Ammon's horn (tissue), 1 donor: ENCODE measurements around the gene ZNF672.
"Not testable (repeated sequence)": the region's sequence is repeated elsewhere in the genome, so short reads cannot be mapped to it uniquely, and the experiment has no call there.

Experiments used
- DNase-seq: peaks from one replicate; pipeline ENCODE4 v3.0.0-alpha.2; 2016; ENCODE audit warnings: low spot score

Gene ZNF672

GRCh38 chr1:248855580-248855979 is 17.6 kb downstream of the ZNF672 start:
- no peak for DNase-seq

DNA sequence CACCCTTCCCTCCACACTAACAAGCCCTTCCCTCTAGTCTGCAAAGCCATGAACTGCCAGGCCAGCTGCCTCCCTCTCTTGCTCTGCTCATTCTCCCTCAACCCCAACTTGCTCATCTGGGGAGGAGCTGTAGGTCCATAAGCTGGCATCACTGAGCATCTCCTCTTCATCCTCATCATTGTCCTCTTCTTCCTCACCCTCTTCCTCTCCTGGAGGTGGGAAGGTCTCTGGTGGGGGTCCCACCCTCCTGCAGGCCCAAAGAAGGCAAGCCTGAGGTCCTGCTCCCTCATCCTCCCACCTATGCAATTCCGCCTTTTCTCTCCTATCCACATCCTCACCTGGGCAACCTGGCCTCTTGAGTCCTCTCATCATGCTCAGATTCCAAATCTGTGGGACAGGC is 18.2 kb downstream of the ZNF672 start:
- no peak for DNase-seq

- DNase-seq, result no peak
Measured at GRCh38 chr1:248857201-248857600, 19.2 kb downstream of the ZNF672 start.

DNA sequence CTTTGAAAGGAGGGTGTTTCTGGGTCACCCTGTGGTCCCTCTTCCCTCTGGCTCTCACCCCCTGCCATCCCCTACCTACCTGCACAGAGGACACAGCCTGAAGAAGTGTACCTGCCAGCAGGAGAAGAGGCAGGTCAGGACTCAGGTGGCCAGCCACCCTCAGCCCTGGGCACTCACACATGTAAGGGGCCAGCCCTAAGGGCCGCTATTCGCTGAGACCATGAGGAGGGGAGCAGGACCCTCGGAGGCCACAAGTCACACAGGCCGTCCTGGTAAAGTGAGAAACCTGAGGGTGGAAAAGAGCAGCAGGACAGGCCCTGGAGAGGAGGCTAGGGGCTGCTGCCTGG is 19.7 kb downstream of the ZNF672 start:
- no peak for DNase-seq

GRCh38 chr1:248858096-248858890 is 20.3 kb downstream of the ZNF672 start:
- DNase-seq, result peak; percentile 68

DNA sequence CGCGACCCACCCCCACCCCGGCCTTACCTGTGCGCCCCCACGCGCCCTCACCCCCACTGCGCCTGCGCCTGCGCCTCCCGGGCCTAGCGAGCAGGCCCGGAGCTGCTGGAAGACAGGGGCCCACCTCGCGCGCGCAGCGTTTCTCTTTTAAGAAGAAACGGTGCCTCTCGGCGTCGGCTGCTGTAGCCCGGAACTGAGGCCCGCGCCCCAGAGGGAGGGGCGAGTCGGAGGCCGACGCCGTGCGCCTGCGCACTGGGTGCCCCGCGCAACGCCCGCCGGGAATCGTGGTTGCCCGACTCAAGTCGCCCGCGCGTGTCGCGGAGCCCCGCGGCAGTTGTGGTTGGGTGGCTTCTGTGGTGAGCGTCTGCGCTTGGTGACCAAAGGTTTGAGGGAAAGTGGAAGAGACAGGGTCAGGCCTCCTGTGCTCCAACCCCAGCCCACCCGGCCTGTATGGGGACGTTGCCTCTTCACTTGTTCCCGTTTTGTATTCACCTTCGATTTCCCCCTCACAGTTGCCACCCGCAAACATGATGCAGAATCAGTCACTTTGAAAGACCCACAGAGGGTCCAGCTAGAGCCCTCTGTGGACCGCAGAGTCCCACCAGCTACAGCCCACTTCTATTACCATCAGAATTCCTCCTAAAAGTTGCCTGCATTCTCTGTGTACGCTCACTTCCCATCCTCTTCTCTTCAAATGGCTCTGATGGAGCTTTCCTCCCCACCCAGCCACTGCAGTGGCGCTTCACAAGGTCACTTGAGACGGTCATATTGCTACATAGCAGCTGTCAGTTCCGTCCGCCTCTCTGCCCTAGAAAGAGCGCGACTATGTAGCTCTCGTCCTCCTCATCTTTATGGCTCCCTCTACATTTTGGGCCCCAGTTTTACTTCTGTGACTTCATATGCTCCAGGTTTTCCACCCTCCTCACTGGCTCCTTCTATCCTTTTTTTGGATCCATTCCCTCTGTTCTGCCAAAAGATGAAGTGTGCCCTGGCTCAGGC is 21.2 kb downstream of the ZNF672 start, which contains the start of gene ZNF692:
TSS of gene ZNF692 (minus strand) at position 195 of the 999 bp plus-strand sequence. CDS start 776 bp downstream, outside the sequence.
- DNase-seq, result peak; percentile 98

DNA sequence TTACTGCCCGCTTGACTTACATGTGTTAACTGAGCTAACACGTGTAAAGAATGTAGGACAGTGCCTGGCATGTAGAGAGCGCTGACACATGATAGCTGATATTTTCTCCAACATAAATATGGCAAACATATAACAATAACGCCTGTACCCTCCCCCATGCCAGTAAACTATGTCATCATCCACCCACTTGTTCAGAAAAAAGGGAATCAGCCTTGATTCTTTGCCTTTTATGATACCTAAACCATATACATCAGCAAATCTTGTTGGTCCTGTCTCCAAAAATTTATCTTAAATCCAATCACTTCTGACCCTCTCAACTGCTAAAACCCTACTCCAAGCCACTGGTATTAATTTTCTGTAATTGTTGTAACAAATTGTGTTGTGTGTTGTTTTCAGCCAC is 22.0 kb downstream of the ZNF672 start:
- no peak for DNase-seq

- no peak for DNase-seq
Measured at GRCh38 chr1:248861616-248862015, 23.6 kb downstream of the ZNF672 start.

DNA sequence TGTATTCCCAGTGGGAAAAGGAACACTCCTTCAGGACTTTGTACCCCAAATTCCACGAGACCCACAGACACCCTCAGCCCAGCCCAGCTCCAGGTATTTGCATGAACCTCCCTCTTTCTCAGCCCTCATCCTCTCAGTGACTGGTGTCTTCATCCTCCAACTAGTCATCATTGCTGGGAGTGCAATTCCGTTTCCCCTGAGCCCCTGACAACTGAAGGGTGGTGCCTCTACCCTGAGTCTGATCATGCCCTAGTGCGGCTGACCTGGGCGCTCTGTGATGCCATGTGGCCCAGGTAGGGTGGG is 24.6 kb downstream of the ZNF672 start:
- DNase-seq, result no peak

DNA sequence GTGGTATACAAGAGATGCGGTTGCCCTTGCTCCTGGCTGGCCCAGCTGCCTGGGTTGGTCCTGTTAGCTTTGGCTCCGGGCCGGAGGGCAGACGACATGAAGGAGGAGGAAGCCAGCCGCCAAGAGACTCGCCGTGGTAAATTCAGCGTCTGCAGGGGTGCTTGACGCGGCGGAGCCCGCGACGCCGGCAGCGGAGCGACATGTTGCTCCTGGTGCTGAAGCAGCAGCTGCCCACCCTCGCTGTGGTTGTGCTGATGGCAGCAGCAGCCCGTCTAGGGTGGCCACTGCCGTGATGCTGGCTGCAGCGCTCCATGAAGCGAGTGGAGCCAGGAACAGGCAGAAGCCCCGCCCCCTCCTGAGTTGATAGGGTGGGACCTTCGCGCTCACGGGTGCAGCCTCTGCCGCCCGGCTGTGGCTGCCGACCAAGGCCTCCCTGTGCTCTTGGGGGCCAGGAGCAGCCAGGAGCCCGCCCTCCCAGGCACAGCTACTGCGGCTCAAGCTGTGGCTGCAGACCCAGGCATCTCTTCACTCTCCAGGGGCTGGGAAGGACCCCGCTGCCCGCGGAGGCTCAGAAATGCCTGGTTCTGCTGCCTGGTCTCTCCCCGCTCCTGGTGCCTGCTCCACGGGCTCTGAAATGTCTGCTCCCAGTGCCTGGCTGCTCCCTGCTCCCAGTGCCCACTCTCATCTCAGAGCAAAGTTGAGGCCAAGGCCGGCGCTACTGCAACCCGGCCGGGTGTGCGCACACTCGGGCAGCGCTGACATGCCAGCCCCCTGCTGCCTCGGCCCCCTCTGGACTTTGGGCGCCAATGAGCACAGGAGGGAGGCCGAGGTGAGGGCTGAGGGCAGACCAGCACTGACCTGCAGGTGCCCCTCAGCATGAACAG is 25.2 kb downstream of the ZNF672 start:
- DNase-seq, result peak; percentile 91

DNA sequence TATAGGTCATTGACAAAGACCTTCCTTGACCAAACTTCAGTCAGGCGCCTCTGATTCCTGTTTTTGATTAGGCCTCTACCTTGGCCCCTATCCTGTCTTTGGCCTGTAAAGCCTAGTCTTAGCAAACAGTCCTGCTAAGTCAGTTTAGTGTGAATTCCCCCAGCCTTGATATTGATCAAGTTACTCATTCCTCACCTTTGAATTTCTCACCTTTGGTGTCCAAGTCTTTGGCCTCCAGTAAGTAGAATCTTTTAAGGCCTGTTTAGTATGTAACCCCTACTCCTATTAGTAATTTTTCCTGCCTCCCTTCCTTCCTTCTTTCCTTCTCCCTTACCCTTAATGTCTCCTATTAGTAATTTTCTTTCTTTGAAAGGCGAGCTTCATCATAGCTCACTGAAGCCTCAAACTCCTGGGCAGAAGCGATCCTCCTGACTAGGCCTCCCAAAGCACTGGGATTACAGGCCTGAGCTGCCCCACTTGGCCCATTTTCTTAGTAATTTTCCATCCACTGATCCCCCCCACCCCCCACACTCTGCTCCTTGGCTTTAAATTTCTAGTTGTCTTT is 33.9 kb downstream of the ZNF672 start:
- DNase-seq, result no peak

DNA sequence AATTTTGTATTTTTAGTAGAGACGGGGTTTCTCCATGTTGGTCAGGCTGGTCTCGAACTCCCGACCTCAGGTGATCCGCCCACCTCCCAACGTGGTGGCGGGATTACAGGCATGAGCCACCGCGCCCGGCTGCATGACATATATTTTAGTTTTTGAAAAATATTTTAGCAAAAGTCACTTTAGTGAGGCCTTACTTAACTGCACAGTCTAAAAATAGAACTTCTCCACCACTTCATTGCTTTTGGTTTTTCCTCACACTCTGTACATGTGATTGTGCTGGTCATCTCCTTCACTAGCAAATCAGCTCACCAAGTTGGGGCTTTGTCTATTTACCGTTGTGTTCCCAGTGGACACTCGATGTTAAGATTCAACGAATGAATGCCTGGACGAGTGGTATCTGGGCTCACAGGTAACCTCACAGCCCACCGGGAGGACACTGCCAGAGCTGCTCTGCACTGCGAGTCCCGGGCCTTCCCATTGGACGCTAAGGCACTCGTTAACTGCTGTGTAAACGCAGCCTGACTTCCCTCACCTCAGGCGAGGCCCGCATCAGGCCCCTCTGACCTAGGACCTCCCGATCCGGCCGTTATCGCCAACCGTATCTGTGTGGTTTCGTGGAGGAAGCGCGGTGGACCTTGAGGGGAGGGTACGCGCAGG is 34.9 kb downstream of the ZNF672 start:
- peak; percentile 63 for DNase-seq

- peak; percentile 97 for DNase-seq
Measured at GRCh38 chr1:248873409-248873992, 35.5 kb downstream of the ZNF672 start.

- DNase-seq, result peak; percentile 81
Measured at GRCh38 chr1:248873993-248874533, 36.0 kb downstream of the ZNF672 start.

DNA sequence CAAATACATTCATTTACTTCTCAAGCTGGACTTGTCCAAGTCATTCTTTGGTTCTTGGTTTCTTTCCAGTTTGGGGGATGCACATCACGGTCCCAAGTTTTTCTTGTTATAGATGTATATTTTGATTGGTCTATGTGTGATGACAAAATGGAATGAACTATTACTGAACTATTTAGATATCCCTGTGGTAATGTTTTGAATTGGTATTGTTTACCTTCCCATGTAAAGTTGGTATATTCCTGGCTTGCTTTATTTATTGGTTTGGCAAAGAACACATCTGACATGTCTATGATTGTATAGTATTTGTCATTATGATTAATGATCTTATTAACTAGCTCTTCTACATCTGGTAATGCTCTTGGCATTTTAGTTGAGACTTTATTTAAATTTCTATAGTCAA is 43.2 kb downstream of the ZNF672 start:
- no peak for DNase-seq

DNA sequence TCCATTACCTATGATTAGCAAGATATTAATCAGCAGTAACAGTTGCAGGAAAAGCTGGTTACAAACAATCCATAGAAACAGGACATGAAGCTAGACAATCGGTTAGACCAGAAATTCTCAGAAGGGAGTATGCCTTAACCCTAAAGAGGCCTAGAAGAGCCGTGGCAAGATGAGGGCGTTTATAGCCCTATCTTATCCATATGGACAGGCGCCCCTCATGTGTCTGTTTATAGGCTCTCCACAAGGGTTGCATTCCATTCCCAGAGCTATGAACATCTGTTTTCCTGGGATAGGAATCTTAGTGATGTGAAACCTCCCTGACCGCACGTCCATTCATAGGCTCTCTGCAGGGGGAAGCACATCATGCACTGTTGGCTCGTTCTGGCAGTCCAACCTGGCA is 44.4 kb downstream of the ZNF672 start:
- DNase-seq, result not testable (repeated sequence)

DNA sequence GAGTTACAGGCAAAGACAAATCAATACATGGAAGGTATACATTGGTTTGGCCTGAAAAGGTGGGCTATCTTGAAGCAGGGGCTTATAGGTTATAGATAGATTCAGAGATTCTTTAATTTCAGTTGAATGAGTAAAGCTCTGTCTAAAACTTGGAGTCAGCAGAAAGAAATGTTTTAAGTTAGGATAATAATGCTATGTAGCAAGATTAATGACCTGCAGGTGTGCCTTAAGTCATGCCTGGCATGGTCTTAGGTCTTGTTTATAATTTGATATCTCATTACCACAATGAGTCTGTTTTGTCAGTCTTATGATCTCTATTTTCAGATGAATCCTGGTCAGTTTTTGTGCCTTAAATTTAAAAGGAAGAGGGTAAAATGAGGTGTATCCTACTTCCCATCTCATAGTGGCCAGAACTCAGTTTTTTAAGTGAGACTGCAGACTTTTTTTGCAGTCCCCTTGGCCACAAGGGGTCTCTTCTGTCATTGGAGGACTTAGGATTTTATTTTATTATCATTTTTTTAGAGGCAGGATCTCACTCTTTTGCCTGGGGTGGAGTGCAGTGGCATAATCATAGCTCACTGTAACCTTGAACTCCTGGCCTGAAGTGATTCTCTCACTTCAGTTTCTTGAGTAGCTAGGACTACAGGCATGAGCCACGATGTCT is 46.7 kb downstream of the ZNF672 start:
- DNase-seq, result no peak

GRCh38 chr1:248885646-248886045 is 47.6 kb downstream of the ZNF672 start:
- DNase-seq, result no peak

DNA sequence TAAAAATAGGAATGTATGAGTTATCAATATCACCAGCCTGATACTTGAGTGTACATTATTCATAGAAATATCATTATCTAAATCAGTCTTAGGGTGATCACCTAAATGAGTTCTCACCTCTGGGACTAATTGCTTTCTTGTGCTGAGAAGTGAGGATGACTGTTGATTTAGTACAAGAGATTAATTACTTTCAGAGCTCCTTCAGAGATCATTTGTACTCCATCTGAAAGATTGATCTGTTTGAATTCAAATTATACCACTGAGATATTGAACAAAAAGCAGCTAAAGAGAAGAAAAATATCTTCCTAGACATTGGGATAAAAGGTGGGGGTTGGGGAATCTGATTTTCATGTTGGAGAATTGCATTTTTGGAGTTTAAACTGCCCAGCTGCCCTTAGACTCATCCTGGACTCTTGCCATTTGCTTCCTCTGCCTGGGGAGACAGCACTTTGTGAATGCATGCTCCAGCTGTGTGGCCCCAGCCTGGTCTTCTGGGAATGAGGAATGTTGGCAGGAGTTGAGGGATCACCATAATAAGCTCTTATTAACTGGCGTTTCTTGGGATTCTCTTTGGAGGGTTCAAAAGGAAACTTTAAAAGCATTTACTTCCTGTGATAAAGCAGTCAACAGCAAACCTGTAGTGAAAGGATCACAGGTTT is 48.3 kb downstream of the ZNF672 start:
- DNase-seq, result no peak

GRCh38 chr1:248889914-248890243 is 51.9 kb downstream of the ZNF672 start:
- DNase-seq, result not testable (repeated sequence)
